ENCODE data around the gene VPS52.

- no peak for TF ChIP-seq POLR2A (IDR thresholded peaks at IDR 0.05)
- no peak for TF ChIP-seq CTCF (IDR thresholded peaks at IDR 0.05)
- TF ChIP-seq POLR2AphosphoS5 (IDR thresholded peaks at IDR 0.05): no peak
- no peak for TF ChIP-seq EP300 (IDR thresholded peaks at IDR 0.05)
These were observed 18.8 kb upstream of the VPS52 start for GRCh38 chr6:33290459-33290858.
